ENCODE data around the gene TAP2. TPM values are rescaled to one million over a fixed set of nuclear protein-coding genes. Genes with fewer than 3 reads are reported as not detected.
"Not testable (repeated sequence)": the region's sequence is repeated elsewhere in the genome, so short reads cannot be mapped to it uniquely, and the experiment has no call there.

TAP2 gene
- 1 to 10 TPM; 3.5 to 8.5 (median 5.8) TPM for polyA plus RNA-seq (ENCODE audit: insufficient read length in 10 of 10)
- long read RNA-seq, donor 1, full-length matches to known transcripts, result 2 of 2 reads
- long read RNA-seq, donor 1, partial matches to known transcripts, result 0 of 2 reads
- long read RNA-seq, donor 1, other reads (novel, unspliced or antisense), result 0 of 2 reads
- long read RNA-seq, donor 2, full-length matches to known transcripts, result 1 of 1 reads
- long read RNA-seq, donor 2, partial matches to known transcripts, result 0 of 1 reads
- long read RNA-seq, donor 2, other reads (novel, unspliced or antisense), result 0 of 1 reads
- long read RNA-seq, donor 3, result 0 reads
- long read RNA-seq, donor 4, full-length matches to known transcripts, result 1 of 1 reads
- long read RNA-seq, donor 4, partial matches to known transcripts, result 0 of 1 reads
- long read RNA-seq, donor 4, other reads (novel, unspliced or antisense), result 0 of 1 reads
- long read RNA-seq, donor 5, partial matches to known transcripts, result 0 of 1 reads
- long read RNA-seq, donor 5, other reads (novel, unspliced or antisense), result 0 of 1 reads
- long read RNA-seq, donor 6, full-length matches to known transcripts, result 2 of 2 reads
- long read RNA-seq, donor 6, partial matches to known transcripts, result 0 of 2 reads
- long read RNA-seq, donor 6, other reads (novel, unspliced or antisense), result 0 of 2 reads
- long read RNA-seq, donor 7, result 0 reads
- long read RNA-seq, donor 8, full-length matches to known transcripts, result 1 of 1 reads
- long read RNA-seq, donor 8, partial matches to known transcripts, result 0 of 1 reads
- long read RNA-seq, donor 8, other reads (novel, unspliced or antisense), result 0 of 1 reads
- long read RNA-seq, donor 9, result 0 reads

DNA sequence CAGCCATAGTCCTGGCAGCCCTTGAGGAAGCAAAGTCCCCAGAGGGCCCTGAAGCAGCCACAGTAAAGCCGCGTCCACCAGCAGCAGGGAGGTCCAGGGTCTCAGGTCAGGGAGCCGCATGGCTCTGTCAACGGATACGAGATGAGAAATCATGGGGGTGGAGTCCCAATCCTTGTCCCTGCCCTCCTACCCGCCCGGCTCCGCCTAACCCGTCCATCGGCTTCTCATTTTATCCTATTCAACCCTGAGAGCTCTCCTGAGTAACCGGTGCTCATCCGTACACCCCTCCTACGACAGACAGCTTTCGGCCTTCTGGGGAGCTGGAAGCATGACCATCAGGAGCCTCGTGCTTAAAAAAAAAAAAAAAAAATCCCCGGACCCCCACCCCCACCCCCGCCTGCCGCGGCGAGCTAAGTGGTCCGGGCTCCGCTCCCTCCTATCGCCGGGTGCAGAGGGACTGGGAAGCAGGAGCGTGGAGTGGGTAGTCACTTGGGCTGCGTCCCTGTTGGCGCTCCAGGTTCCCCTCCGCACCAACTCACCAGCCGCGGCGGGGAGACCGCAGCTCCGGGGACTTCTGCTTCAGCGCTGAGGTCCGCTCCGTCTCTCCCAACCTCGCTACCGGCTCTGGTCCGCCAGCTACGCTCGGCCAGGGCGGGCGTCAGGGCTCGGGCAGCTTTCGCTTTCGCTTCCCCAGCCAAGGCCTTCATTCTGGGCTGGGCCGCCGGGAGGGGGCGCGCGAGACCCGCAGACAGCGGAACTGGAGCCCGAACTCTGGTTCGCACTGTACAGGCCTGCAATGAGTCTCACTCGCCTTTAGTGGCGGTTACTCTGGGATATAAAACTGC lies at the start of gene TAP2:
TSS of gene TAP2 (minus strand) at position 626 of the 845 bp plus-strand sequence. CDS start at position 120, 506 bp downstream.
- DNase-seq, result peak; percentile 92 to 99 (median 97)

DNA sequence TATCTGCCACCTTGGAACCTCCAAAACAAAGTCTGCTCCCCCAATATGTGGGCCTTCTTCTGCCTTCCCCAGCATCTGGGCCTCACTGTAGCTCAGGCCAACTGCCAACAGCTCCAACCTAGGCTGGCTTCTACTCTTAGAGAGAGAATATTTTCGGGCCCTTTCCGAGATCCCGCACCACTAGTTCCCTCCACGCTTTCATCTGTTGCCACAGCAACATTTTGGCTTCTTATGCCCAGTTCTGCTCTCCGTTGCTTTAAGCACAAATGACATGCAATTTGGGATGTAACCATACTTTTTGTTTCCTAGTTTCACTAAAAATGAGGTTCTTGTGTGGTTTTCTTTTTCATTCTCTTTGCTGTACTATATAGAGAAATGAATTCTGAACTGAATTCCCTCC lies 49.1 kb upstream of the TAP2 start:
- no peak for DNase-seq

DNA sequence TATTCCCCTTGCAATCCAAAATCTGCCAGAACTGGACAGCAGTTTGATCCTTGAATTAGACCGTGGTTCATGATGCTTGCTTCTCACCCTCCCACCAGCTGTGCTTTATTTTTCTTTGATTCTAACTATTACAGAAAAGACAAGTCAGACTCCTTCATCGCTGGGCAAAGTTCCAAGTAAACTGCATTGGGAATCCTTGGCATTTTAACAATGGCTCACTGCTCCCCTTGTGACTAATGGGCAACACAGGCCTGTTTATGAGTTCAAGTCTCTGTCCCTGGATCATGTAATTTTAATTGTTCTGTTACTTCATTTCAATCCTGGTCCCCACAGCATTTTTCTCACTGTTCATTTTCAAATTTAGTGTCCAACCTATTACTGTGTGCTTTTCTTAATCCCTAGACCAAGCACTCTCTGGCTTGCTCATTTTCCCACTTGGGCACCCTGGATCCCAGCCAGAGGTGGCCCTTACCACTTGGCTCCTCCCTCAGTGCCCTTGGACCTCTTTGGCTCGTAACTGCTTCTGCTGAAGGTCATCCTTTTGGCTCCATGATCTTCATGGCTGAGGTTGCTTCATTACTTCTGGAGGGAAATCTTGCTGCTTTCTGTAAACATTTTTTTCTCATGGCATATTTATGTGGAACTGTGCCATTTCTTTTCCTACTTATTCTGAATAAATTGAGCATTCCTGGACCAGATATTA lies 48.3 kb upstream of the TAP2 start:
- peak in 1 of 3 donors; percentile 62 for DNase-seq

DNA sequence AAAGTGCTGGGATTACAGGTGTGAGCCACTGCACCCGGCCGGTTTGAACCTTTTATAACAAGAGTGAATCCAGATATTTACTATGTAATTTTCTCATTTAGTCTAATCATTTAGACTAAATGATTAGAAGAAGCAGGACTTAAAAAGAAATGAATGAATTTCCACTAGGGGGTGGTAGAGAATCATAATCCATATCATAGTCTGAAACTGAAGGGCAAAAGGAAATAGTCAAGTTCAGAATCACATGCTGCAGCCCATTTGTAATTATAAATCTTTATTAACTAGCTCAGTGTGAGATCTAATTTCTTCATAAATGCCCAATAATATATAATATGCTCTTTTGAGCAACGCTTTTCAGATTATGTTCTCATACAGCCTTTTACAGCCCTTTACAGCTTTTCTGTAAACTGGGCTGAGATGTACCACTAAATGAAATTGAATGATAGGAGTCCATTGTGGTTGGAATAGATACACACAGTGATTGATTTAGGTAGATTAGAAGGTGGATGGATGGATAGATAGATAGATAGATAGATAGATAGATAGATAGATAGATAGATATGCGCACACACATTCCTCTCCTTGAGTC lies 47.3 kb upstream of the TAP2 start:
- peak; percentile 71 to 80 (median 72) for DNase-seq

DNA sequence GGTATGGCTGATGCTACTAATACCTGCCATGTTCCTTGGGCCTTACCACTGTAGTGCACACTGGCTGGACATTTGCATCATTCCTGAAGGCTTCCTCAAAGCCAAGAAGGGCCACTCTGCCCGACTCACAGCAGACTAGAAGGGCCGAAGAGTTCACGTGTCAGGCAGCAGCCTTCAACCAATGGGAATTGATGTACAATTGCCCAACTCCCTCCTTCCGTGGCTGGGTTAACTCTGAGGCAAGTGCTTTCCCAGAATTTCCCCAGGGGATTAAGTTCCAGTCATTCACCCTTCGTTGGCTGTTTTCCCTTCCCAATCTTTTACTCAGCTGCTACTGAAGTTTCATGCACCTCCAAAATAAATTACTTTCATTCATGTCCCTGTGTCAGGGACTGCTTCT lies 45.2 kb upstream of the TAP2 start:
- DNase-seq, result peak in 2 of 3 donors; percentile 17 to 22

DNA sequence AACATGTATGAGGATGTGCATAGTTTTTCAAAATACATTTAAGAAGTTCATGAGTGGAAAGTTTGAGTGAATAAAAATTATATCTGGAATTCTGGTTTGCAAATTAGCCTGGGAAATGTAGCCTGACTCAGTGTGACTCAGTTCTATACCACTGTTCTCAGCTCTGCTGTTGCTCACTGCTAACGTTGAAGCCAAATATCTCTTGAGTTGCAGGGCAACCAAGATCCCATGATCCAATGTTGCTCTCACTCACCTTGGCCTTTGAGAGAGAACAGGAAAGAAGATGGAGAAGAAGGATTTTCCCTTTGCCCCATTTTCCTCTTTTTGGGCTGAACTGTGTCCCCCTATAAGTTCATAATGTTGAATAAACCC lies 44.3 kb upstream of the TAP2 start:
- peak in 1 of 3 donors; percentile 36 for DNase-seq

DNA sequence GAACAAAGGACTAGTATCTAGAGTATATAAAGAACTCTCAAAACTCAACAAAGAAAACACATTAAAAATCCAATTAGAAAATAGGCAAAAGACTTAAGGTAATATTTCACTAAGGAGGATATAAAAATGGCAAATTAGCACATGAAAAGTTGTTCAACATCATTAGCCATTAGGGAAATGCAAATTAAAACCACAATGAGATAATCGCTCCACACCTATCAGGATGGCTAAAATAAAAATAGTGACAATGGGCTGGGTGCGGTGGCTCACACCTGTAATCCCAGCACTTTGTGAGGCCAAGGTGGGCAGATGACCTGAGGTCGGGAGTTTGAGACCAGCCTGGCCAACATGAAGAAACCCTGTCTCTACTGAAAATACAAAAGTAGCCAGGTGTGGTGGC lies 42.4 kb upstream of the TAP2 start:
- not testable (repeated sequence) for DNase-seq

DNA sequence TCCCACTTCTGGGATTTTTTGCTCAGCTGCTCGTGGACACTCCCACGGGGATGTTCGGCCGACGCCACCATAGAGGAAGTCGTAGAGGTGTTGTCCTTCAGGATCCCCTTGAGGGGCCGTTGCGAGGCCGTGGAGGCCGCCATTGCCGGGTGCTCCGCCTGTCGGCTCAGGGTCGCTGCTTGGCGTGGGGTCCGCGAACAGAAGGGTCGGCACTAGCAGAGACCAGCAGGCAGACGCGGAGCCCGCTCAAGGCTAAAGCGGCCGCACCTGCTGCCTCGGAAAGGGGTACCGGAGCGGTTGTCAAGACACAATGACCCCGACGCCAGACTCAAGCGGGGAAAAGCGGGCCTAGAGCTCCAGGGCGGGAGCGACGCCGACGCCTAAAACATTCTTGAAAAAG lies 41.2 kb upstream of the TAP2 start:
- no peak for DNase-seq

DNA sequence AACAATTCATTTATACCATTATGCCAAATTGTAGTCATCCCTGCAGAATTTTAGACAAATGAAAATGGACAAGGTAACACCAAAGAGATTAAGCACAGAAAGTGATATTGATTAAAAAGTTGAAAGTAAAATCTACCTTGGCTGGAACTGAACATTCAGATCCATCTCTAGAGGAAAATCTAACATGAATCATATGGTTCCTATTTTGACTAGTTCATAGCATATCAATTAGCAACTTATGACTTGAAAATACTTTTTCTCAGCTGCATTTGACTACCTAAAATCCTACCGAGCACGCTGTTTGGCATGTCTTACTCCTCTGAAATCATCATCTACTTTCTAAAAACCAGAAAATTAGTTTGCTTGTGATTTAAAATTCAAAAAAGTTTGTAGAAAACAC lies 38.1 kb upstream of the TAP2 start:
- no peak for DNase-seq

DNA sequence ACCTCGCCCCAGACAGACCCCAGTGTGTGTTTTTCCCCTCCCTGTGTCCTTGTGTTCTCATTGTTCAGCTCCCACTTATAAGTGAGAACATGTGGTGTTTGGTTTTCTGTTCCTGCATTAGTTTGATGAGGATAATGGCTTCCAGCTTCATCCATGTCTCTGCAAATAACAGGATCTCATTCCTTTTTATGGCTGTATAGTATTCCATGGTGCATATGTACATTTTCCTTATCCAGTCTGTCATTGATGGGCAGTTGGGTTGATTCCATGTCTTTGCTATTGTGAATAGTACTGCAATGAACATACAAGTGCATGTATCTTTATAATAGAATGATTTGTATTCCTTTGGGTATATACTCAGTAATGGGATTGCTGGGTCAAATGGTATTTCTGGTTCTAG lies 35.4 kb upstream of the TAP2 start:
- DNase-seq, result not testable (repeated sequence)

DNA sequence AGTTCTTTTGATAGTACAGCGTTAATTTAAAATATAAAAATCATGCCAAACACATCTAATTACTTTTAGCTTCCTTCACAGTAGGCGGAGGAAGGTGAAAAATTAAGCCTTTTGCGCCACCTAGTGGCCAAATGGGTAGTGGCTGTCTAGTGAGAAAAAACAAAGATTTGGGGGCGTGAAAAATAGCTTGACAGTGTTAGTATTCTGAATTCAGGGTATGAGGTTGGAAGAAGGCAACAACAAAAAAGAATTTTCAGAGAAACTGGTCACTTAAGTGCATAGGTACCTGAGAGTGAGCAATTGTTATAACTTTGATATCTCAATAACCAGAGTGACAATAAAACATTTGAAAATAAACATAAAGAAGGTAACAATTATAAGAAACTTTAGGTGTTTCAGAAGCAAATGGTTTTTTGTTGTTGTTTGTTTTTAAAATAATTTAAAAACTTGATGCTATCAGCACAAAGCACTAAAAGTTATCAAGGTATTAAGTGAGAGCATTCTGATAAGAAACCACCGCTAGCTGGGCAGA lies 29.8 kb upstream of the TAP2 start:
- DNase-seq, result peak; percentile 74 to 88 (median 86)

DNA sequence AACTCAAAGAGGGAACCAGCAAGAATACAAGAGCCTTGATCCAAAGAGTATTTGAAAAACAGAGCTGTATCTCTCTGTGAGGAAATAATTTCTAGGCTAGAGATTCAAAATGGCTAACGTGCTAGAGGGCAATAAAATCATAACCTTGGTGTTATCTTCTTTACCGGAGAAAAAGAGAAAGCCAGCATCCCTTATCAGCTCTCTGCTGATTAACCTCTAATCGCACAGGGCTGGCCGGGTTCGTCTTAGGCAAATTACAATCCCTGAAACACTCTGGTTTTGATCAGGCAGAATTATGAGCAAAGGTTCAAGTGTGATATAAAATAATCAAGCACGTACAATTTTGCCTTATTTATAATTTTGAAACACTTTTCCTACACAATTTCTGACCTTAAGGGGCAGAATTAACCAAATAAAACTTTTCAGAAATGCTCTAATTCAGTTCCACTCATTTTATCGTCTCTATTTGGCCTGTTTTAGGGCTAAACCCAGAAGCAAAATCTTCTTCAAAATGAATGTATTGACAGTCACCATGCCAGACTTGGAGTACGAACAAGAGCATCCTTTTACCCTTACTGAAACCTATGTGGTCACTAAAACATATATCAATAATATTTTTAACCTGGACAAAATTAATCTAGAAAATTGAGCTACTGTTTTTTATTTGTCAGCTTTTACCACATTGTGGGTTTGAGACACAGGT lies 29.2 kb upstream of the TAP2 start:
- DNase-seq, result no peak

DNA sequence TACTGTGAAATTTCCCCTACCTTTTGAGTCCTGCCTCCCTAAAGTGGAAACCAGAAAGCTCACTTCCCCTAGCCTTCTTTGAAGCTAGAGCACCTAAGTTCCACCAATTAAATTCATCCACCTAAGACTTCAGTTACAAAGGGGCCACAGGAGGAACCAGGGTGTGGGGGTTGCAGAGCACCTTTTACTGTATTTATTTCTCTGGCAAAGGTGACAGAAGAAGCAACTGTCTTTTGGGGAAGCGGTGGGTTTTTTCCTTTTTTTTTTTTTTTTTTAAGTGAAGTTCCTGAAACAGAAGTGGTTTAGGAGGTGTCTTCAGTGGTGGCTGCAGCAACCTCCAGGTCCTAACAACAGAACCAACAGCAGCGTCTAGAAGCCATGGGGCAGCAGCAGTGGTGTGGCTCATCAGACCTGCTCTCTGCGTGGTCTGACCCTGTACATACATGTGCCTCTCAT lies 28.5 kb upstream of the TAP2 start:
- no peak for DNase-seq

DNA sequence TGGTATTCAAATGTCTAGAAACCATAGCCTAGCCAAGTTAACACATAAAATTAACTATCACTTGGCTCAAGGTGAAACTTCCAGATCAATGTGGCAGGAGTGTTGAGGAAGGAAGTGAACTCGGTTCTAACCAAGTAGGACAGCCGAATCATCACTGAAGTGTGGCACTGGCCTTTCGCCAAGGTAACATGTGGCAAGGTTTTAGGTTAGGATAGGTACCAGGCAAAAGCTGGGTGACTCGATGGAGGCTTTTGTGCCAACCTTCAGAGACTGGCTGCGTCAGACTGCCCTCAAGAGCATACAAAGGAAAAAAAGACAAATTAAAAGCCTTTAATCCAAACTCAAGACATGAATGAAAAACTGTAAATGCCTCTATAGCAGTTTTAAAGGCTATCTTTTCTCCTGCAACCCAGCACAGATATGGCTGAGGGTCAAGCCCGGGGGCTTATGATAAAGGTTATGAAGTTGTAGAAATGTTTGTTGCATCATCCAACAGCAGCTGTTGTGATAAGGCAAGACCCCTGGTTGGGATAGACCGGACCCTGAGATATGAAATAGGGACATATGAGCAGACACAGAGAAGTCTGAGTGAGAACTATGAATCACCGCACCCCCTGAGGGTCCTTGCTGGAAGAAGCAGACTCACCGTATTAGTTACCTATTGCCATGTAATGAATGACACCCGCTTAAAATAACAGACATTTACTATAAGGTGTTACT lies 27.3 kb upstream of the TAP2 start:
- no peak for DNase-seq

DNA sequence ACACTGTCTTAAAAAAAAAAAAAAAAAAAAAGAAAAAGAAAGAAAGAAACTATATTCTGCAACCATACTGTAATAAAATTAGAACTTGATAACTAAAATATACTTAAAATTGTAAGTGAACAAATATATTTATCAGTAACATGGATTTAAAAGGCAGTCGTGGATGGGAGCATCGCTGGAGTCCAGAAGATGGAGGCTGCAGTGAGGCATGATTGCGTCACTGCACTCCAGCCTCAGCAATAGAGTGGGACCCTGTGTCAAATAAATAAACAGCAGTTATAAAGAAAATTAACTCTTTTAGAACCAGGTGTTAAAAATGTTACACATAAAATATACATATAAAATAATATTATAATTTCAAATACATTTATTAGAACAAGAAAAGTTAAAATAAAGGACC lies 24.2 kb upstream of the TAP2 start:
- no peak for DNase-seq

DNA sequence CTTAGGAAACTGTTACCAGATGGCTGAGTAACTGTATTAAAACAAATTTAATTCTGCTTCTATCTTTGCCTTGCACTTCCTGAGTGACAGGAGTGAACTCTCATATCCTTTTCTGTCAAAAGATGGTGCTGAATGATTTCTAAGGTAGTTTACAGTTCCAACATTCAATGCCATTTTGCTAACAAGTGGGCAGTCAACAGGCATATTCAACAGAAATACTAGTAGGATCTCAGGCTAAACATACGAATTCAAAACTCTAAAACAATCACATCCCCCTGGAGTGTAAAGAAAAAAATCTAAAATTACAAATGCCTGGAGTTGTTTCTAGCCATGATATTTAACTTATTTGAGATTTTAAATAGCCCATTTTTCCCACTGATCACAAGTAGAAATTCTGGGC lies 22.1 kb upstream of the TAP2 start:
- no peak for DNase-seq

DNA sequence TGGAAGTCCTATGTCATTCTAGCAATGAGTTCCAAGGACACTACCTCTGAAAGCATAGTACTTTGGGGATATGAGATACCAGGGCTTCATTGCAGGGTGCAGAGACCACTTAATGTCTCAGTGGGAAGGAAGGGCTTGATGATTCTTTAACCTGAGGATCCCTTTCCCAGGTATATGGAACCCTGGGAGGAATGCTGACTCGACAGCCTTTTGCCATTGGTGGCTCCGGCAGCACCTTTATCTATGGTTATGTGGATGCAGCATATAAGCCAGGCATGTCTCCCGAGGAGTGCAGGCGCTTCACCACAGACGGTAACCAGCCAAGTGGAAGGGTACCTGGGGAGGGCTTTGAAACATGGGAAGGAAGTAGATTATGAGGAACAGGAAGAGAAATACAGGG lies 19.7 kb upstream of the TAP2 start:
- DNase-seq, result no peak

DNA sequence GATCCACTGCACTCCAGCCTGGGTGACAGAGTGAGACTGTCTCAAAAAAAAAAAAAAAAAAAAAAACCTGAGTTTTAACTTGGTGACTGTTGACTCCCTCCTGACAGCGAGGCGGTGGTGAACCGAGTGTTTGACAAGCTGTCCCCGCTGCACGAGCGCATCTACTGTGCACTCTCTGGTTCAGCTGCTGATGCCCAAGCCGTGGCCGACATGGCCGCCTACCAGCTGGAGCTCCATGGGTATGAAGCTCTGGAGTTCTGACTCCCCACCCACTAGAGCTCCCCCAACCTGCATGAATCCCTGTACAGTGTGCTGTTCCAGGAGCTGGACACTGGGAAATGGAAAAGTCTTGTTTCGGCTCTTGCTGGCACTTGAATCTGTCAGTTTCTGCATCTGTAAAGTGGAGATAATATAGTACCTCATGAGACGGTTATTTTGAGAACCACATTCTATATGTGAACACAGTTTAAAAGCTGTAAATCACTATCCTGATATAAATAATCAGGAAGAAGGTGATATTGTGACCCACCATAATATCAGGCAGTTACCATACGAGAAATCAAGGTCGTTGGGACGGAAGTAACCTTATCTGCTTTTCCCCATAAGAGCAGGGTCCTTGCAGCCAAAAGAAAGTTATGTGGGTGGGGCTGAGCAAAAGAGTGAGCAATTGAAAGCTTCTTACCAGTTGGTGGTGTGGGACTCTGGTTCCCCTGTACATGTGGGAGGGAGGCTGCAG lies 18.8 kb upstream of the TAP2 start:
- DNase-seq, result no peak
